RWPE2 (cell line): ENCODE measurements around the gene WDTC1.

Experiments used
- ATAC-seq: fragments of 200-7000 bp; cut with Tn5 transposase; 3 replicates; pipeline ENCODE4 v1.9.1; 2021; ENCODE audit warnings: low read depth
- DNase-seq: peaks from one replicate; pipeline ENCODE4 v3.0.0-alpha.2; 2020; ENCODE audit warnings: low spot score
- H3K27ac ChIP-seq: fragments of 450-650 bp; 2 replicates; pipeline ENCODE4 v1.5.1; 2017; ENCODE audit warnings: mild to moderate bottlenecking; ENCODE audit not compliant: poor library complexity, severe bottlenecking
- H3K27me3 ChIP-seq: fragments of 250-450 bp; sonication (Bioruptor Pico); 2 replicates; pipeline ENCODE4 v1.5.1; 2021; ENCODE audit warnings: mild to moderate bottlenecking, moderate library complexity; ENCODE audit not compliant: insufficient read depth, poor library complexity, severe bottlenecking
- H3K36me3 ChIP-seq: fragments of 250-450 bp; sonication (Bioruptor Pico); 2 replicates; pipeline ENCODE4 v1.5.1; 2020; ENCODE audit warnings: low read depth, mild to moderate bottlenecking, moderate library complexity
- H3K4me1 ChIP-seq: fragments of 250-450 bp; sonication (Bioruptor Pico); 2 replicates; pipeline ENCODE4 v1.5.1; 2021; ENCODE audit warnings: mild to moderate bottlenecking, moderate library complexity; ENCODE audit not compliant: insufficient read depth, poor library complexity, severe bottlenecking
- H3K4me3 ChIP-seq: fragments of 250-450 bp; sonication (Bioruptor Pico); 2 replicates; pipeline ENCODE4 v1.5.1; 2021; ENCODE audit warnings: mild to moderate bottlenecking, moderate library complexity; ENCODE audit not compliant: severe bottlenecking
- H3K9me3 ChIP-seq: fragments of 250-450 bp; sonication (Bioruptor Pico); 2 replicates; pipeline ENCODE4 v1.5.1; 2021; ENCODE audit warnings: mild to moderate bottlenecking, moderate library complexity; ENCODE audit not compliant: severe bottlenecking
- CTCF ChIP-seq: fragments of 450-650 bp; IDR thresholded peaks from one replicate; pipeline ENCODE4 v1.5.1; 2017; ENCODE audit warnings: mild to moderate bottlenecking, moderate library complexity; ENCODE audit not compliant: poor library complexity, severe bottlenecking

WDTC1 gene

DNA sequence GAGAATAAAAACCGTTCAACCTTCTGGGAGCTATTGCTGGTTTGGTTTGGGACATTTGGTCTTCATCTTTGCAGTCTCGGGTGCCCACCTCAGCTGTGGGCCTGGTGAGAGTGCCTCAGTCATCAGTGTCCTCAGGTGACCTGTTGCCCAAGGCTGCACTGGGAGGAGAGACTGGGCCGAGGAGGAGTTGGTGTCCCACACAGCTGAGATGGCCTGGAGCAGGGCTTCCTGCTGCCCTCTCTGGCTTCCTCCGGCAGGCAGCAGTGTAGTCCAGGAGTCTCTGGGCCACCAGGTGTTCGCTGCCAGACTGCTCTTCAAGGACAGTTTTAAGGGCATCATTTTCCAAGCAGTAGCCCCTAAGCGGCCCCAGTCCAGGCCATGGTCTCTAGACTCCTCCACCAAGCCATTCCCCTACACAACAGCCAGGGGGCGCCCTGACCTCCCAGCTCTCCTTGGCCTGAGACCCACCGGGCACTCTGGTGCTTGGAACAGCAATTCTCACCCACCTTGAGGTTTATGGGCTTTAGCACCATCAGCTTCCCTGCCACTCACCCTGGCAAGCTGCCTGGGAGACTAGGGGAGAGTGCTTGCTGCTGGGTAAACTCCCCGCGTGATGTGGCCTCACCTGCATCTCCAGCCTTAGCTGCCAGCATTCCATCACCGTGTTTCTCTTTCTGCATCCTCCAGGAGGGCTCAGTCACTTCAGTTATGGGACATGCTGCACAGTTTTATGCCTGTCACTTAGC, 98.3 kb downstream of the WDTC1 start:
- Histone ChIP-seq H3K27me3 (no peaks in the 10 kb centered on the region), H3K36me3 (peaks cover 56% of the 10 kb centered on the region), H3K4me3 (no peak overlapping the region), H3K4me1 (no peaks in the 10 kb centered on the region), H3K9me3 (no peaks in the 10 kb centered on the region), H3K27ac (no peak overlapping the region)
- TF ChIP-seq CTCF: peak; percentile 70
- ATAC-seq: peak; percentile 62; the same call in 2 of the 3 replicates
- no peak for DNase-seq

GRCh38 chr1:27333717-27334279, 99.4 kb downstream of the WDTC1 start:
- DNase-seq (no peak), ATAC-seq (no peak)
- no peak for TF ChIP-seq CTCF
- no peaks in the 10 kb centered on the region for H3K27me3 ChIP-seq
- no peak overlapping the region for H3K4me3 ChIP-seq
- peaks cover 47% of the 10 kb centered on the region for H3K36me3 ChIP-seq
- H3K27ac ChIP-seq: no peak overlapping the region
- no peaks in the 10 kb centered on the region for H3K9me3 ChIP-seq
- no peaks in the 10 kb centered on the region for H3K4me1 ChIP-seq

GRCh38 chr1:27335506-27336422, 101.3 kb downstream of the WDTC1 start:
- Histone ChIP-seq H3K9me3 (no peaks in the 10 kb centered on the region), H3K36me3 (peaks cover 38% of the 10 kb centered on the region), H3K27ac (no peak overlapping the region), H3K4me3 (no peak overlapping the region), H3K27me3 (no peaks in the 10 kb centered on the region), H3K4me1 (peaks cover 3% of the 10 kb centered on the region)
- TF ChIP-seq CTCF: no peak
- ATAC-seq (no peak), DNase-seq (no peak)

DNA sequence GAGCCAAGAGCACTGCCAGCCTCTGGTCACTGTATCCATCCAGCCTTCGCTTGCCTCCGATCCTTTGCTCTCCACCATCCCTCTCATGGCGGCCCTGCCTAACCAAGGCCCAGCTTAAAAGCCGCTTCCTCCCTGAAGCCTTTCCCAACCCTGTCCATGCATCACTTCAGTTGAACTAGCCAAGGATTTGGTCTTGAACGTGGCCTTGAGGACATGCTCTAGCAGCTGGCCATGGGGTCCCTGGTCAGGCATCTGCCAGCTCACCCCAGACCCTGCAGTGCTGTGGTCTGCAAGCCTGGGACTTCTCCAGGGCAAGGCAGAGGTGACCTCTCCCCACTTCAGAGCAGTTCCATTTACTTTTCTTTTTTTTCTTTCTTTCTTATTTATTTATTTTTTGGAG, 102.3 kb downstream of the WDTC1 start:
- H3K27me3 ChIP-seq: no peaks in the 10 kb centered on the region
- TF ChIP-seq CTCF: no peak
- no peak for ATAC-seq
- H3K36me3 ChIP-seq: peaks cover 28% of the 10 kb centered on the region
- no peak for DNase-seq
- H3K27ac ChIP-seq: no peak overlapping the region
- no peak overlapping the region for H3K4me3 ChIP-seq
- no peaks in the 10 kb centered on the region for H3K9me3 ChIP-seq
- H3K4me1 ChIP-seq: peaks cover 13% of the 10 kb centered on the region
